KG1 (cell line): Measurements from ENCODE around the gene DARS1.

ENCODE experiments used
- DNase-seq: peaks from one replicate; lab custom pipeline; 2025; lab: John Stamatoyannopoulos, UW

DARS1 gene

GRCh38 chr2:135985018-135985825 lies at the start of gene DARS1:
DARS1 (minus strand) TSS chr2:135985626; CDS start chr2:135985468, 158 bp downstream.
- peak; percentile 76 for DNase-seq

GRCh38 chr2:136034629-136035028 lies 49.2 kb upstream of the DARS1 start:
- no peak for DNase-seq

- DNase-seq, result no peak
These were observed 47.5 kb upstream of the DARS1 start for GRCh38 chr2:136032817-136033535.

GRCh38 chr2:136032192-136032591 lies 46.8 kb upstream of the DARS1 start:
- no peak for DNase-seq

- DNase-seq, result no peak
These were observed 46.3 kb upstream of the DARS1 start for GRCh38 chr2:136031711-136032110.

DNA sequence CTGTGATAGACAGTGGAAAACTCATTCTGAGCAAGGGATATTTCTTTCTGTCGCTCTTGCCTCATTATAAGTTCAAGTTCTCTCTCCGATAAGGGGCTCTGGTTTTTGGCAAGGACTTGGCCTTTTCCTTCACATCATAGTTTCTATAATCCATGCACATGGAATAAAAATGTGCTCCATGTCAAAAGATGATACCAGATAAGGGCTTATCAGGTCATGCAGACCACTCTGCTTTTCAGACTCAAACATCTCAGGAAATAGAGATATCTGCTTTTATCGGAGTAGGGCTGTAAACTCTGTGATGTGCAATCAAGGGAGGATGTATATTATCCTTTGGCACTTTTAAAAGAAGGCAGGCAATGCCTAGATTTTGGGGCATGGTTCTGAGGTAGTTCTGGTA lies 45.0 kb upstream of the DARS1 start:
- no peak for DNase-seq

GRCh38 chr2:136029149-136029548 lies 43.7 kb upstream of the DARS1 start:
- DNase-seq, result no peak

DNA sequence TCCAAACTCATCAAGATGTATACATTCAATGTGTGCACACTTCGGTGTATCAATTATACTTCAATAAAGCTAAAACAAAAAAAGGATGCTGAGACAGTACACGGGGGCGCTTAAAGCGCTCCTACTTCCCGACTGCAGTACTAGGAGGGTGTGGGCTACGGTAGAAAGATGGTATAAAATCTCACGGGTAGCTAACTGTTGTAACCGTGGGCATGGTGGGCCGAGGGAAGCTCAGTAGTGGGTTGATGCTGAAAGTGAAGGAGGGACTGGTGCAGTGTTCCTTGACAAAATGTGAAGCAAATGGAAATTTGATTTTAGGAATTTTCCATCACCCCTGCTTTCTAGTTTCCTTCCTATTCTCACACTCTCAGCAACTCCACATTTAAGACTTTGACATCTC lies 42.6 kb upstream of the DARS1 start:
- DNase-seq, result no peak

DNA sequence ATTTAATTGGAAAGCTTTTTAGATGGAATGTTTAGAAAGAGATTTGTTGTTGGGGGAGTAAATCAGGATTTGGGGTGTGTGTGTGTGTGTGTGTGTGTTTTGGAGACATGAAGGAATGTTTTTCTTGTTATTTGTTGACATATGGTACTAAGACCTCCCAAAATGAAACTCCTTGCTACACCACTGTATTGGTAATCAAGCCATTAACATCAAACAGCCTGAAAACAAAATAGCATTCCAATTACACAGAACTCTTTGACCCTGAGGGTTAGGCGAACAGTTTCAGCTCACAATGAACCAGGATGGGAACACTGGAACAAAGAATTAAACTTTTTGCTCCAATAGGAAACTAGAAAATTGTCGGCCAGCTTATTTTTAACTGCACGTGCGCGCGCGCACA lies 41.7 kb upstream of the DARS1 start:
- DNase-seq, result no peak

DNA sequence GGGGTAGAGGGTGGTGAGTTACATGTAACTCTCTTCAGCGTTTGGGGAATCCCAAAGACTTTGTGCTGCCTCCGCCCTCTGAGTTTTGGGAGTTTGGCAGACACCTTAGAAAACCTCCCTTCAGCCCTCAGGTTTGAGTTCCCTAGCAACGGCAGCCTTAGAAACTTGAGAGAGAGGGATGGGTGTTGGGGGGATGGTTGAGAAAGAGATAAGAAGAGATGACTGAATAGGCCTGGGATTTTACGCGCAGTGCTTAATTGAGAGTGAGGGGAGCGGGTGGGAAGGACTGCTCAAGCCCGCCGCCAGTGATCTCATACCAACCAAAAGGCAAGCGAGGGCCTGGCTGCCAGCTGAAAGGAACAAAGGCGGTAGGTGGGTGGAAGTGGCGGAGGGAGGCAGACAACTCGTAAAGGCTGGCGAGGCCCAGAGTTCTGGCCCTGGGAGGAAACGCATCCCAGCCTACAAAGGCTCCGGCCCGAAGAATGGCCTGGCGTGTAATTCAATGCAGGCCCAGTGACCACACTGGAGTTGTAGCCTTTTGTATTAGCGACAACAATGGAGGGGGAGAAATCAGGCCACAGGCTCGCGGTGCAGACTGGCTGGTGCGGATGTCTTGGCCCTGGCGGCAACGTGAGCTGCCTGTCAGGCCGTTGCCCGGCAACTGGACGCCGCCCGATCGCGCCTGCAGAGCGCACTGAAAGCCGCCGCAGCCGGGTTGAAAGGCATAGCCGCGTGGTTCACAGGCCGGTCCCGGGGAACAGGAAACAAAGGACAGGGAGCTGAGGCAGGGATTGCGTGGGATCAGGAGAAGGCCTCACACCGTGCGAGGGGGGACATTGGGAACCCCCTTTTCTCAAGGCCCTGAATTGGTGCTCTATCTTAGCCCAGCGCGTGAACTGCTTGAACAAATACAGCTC lies 39.9 kb upstream of the DARS1 start:
- no peak for DNase-seq

DNA sequence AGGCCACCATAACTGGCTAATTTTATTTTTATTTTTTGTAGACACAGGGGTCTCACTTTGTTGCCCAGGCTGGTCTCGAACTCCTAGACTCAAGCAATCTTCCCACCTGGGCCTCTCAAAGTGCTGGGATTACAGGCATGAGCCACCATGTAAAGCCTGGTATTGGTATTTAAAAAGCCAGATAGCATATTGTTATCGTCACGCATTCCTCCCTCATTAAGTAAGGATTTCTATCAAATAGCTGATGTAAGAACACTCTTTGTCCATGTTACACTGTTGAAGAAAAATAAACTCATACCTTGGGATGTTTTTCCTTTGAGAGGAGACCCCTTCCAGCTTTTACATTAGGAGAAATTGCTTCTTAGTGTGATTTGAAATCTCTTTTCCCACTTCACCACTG lies 39.2 kb upstream of the DARS1 start:
- DNase-seq, result no peak

DNA sequence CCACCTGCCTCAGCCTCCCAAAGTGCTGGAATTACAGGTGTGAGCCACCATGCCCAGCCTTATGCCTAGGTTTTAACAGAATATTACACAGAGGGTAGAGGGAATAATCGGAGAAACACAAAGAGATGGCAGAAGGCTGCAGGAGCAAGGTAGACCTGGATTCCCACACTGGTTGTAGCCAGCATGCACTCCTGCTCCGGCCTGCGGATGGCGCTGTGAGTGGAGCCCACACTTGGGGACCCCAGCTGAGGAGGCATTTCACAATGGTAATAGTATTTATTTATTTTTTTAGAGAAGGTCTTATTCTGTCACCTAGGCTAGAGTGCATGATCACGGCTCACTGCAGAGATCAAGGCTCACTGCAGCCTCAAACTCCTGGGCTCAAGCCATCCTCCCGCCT lies 38.8 kb upstream of the DARS1 start:
- no peak for DNase-seq

DNA sequence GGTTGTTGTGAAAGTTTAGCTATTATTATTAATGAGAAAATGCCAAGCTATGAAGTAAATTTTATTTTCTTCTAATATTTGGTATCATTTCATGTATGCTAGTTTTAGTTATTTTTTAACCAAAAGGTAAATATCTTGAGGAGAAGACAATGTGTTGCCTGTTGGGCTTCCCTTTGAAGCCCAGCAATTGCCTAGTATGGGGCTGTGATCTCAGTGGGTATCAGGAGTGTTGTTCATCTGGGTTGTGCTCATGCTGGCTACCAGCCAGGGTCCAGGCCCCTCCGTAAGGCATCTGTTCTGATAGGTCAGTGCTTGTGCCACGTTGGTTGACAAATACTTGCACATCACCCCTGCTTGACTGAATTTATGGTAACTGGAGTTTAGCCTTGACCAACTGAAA lies 38.0 kb upstream of the DARS1 start:
- DNase-seq, result no peak

DNA sequence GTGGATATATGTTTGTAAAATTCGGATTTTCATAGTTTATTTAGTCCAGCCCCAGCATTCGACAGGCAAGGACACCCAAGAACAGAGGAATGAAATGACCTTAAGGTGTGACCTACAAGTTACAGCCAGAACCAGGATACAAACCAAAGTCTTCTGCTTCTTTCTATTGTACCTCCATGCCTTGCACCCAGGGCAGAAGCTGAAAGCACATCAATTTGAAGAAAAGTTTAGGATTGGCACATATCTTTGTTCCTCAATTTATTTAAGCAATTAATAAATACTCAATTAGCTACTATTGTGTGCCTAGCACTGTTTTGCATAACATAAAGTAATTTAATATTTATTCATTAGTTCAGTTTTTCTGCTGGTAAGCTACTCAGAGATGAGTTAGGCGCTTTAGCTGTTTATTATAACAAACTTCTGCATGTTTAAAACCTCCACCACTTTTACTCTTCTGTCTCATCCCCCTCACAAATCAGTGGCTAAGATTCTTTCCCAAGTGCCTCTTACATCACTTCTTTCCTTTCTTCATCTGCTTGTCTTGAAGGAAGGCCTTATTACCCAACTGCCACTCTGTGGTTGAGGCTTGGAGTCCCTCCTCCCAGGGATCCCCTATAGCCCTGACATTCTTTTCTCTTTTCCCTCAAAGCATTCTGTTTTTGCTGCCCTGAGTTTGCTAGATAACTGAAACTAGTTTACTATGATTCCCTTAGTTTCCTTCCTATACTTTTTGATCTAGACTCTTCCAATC lies 37.1 kb upstream of the DARS1 start:
- DNase-seq, result peak; percentile 21

DNA sequence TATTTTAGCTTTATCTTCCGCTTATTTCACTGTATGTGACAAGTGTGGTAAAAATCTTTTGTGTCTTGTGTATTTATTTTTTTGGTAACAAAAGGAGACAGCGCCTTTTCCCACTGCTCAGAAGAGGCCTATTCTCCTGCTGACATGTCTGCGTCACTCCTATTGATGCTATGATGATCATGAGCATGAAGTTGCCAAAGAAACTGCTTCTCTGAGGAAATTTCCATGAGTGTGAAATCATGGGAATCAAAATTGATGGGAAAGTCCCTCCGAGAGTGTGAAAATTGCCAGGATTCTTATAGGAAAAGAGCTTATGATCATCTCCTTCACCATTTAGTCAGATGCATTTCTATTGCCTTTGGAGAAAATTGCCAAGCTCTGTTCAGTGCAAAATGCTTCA lies 36.5 kb upstream of the DARS1 start:
- DNase-seq, result no peak

DNA sequence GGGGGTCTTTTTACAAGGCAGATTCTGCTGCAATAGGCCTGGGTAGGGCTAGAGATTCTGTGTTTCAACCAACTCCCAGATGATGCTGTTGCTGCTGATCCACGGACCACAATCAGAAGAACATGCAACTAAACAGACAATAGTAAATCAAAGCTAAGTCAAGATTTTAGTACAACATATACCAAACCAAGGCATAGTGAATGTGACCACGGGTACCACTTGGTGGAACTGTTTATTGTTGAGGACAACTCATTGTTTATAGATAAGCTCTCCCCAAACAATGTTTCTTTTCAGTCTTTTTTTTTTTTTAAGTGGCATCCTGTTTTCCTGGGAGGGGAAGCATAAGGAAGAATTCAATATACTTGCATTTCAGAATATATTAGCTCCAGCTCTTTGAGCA lies 36.0 kb upstream of the DARS1 start:
- DNase-seq, result no peak

DNA sequence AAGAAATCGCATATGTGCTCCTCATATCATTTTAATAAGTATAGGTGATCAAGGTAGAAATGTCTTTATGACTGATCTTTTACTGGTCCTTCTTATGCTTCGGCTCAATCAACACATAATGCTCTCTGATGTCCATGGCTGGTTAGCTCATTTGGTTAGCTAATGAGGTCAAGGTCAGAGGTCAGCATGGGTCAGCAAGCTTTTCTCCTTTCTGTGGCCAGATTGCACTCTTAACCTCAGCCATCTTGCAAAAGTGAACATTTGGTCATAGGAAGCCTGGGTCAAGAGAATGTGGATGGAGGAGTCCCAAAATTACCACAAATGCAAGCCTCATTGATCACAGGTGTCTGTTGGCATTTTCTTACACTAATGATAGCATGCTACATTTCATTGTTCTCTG lies 35.4 kb upstream of the DARS1 start:
- no peak for DNase-seq

GRCh38 chr2:136019825-136020224 lies 34.4 kb upstream of the DARS1 start:
- no peak for DNase-seq

- peak; percentile 16 for DNase-seq
These were observed 33.9 kb upstream of the DARS1 start for GRCh38 chr2:136019306-136019705.

GRCh38 chr2:136017786-136018185 lies 32.4 kb upstream of the DARS1 start:
- no peak for DNase-seq

DNA sequence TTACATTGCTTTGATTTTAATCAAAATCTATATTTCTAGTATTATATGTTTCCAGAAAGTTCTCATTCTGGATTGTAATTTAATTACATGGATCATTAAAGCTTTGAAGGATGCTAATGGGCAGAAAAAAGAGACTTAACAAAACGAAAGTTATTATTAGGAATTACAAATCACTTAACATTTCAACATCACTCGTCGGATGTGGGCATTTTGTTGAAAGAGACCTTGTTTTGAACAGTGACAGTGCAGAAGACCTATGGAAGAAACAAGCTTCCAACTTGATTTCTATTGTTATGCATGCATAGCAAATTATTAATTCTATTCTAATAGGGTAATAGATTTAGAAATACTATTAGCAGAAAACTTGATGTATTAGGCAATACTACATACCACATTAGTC lies 31.4 kb upstream of the DARS1 start:
- no peak for DNase-seq

DNA sequence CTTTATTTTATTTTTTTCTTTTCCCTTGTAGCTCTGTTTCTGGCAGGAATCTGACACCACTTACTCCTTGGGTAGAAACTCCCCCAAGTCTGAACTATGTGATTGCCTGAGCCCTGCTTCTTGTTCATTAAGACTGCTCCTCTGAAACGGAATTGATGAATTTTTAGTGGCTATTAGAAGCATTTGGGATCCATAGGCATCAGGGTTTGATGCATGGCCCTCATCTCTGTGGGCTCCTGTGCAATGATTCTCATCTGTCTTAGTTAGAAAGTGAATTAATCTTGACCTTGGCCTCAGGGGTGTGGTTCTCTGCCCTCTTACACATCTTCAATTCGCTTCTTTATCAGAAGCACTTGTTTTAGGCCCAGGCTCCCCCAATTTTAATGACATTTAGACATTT lies 31.0 kb upstream of the DARS1 start:
- no peak for DNase-seq
